Measurements from ENCODE around the gene ZBTB16.

The ZBTB16 gene

DNA sequence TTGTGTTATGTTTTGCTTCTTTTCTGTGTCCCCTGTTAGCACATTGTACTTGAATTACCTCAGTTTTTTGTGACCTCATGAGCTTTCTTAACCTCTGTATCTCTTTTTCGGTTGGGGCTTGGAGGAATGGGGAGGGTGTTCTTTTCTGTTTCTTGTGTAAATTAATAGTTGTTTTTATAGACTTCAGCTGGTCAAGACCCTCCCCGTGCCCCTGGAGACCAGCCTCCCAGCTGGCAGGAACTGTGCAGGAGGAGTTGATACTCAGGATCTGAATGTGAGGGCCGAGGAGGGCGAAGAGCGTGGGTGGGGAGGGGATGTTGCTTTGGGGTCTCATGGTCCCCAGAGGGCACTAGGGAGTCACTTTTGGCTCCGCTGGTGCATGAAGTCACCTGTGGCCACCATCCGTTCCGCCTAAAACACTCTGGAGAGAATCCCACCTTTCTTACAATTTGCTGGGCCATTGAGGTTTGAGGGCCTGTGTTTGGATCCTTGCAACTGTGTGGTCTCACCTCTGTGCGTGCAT is 192.4 kb downstream of the ZBTB16 start:
- no peak for DNase-seq

DNA sequence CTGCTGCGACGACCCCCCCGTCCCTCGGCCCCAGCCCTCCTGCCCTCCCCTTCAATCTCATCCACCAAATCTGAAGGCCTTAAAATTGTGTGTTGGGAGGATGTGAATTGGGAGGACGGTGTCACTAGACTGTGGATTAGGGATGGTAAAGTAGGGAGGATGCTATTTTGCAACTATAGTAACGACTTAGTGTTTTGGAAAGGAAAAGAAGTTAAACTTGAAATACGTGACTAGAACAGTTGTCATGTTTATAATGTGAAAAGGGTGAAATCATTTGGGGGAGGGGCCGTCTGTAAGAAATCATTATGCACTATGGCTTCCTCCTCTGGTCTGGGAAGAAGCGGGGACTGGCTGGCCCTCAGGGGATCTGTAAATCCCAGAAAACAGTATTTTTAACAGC is 193.3 kb downstream of the ZBTB16 start:
- no peak for DNase-seq

DNA sequence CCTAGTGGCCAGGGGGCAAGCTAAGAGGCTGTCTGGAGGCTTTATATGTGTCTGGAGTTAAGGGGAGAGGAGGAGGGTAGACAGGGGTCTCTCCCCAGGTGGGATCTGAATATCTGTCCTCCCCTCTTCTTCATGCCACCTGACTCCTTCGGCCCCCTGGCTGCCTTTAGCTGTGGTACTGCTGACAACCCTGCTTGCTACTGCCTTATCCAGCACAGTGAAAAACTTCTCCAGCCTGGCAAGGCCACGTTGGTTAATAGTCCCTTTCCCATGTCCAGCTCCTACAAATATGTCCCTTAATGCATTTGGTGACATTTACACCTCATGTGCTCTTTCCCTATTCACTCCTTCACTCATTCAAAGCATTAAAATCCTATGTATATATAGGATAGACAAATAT is 194.3 kb downstream of the ZBTB16 start:
- DNase-seq = no peak

DNA sequence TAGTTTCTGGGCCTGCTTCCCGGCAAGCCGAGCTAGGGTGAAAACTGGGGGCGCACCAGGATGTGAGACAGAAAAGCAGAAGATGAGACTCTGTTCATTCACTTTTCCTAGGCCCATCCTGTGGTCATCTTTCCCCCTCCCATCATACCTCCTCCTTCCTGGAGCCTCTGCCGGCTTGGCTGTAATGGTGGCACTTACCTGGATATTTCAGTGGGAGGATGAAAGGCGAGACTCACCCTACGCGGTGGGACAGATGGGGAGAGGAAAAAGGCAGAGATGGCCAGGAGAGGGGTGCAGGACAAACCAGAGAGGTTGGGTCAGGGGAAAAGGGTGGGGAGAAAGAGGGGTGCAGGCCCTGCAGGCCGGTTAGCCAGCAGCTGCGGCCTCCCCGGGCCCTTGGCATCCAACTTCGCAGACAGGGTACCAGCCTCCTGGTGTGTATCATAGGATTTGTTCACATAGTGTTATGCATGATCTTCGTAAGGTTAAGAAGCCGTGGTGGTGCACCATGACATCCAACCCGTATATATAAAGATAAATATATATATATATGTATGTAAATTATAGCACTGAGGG is 195.1 kb downstream of the ZBTB16 start:
- no peak for DNase-seq

DNA sequence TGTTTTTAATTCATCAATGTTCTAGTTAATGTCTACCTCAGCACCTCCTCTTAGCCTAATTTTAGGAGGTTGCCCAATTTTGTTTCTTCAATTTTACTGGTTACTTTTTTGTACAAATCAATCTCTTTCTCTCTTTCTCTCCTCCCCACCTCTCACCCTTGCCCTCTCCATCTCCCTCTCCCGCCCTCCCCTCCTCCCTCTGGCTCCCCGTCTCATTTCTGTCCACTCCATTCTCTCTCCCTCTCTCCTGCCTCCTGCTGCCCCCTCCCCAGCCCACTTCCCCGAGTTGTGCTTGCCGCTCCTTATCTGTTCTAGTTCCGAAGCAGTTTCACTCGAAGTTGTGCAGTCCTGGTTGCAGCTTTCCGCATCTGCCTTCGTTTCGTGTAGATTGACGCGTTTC is 195.8 kb downstream of the ZBTB16 start:
- DNase-seq = no peak

DNA sequence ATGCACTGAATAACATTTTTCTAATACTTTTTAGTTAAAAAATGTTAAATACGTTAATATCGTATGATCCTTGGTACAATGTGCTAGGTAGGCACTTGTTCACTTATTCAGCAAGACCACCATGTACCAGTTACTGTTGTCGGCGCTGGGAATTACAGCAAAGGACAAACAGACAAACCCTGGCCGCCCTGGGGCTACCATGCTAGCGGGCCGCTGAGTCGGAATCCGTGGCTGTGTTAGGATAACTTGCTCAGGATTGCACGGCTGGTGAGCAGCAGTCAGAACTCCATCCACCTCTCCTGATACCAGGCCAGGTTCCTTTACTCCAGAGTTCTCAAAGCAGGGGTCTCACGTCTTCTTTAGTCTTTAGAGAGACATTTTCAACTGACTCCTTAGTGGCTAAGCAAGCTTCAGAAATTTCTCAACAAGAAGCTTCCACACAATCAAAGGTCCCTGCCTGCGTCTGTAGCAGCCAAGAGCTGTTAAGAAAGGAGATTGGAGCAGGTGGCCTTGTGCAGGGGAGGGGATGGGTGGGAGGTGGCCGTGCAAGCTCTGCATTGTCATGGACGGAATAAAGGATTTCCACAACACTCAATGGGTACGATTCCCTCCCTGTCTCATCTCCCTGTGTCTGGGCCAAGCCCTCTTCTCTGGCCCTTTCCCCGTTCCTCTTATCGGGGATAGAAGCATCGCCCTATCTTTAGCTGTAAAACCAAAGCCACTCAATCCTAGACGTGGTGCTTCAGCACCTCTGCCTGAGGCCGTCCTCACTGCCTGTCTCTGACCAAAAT is 196.9 kb downstream of the ZBTB16 start:
- no peak for DNase-seq

DNA sequence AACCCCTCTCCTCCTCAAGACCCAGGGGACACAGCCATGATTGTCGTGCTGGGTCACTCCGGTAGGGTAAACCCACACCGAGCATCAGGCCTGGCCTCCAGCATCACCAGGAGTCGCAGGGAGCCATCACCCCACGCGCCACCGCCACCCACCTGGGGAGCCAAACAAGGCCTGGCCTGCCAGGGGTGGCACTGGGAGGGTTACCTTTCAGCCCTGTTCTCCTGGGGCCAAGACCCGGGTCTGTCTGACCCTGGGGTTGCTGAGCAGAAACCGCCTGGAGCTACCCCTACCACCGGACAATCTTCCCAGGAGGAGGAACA is 197.4 kb downstream of the ZBTB16 start:
- no peak for DNase-seq

DNA sequence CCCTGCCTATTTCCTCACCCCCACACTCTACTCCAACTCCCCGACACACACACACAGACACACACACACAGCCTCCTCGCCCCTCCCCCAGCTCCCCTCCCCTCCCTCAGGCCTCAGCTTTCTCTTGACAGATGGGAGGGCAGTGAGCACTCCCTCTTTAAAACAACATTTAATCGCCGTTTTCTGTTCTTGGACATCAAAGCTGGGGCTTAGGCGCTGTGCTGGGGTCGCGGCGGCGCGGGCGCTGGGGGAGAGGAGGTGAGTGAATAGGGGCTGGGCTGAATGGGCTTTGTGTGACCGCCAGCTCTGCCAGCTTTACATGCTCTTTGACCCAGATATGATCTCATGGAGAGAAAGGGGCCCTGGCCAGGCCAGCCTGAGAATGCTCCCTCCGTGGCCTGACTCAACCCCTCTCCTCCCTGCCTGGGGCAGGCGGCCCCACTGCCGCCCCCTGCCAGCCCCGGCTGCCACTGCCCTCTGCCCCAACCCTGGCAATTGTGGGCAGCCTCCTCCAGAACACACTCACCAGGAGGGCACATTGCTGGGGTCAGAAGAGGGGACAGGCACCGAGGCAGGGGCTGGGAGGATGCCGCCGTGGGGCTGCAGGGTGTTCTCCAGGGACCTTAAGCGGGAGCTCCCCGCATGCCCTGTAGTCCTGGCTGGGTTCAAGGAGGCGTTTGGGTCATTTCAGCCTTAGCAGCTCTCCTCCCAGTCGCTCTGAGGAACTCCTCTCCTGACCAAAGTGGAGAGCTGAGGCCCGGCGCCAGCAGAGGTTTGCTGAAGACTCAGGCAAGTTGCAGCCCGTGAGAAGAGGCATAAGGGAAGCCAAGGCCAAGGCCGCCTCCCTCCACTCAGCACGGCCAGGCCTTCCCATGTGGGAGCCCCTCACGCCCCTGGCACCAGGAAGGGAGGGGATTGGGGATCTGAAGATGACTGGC is 198.4 kb downstream of the ZBTB16 start:
- no peak for DNase-seq

DNA sequence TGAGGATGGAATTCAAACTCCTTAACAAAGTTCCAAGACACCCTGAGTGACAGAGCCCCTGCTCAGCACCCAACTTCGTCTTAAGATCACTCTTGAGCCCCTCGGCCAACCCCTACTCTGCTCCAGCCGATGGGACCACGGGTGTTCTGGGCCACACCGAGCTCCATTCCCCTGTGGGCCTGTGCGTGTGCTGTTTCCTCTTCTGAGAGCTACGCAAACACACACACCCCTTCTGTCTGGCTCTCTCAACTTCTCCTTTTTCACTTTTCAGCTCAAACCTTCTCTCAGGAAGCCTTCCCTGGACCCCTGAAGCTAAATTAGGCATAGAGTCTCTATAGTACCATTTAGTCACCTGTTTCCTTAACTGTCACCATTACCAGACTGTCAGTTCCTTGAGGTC is 199.2 kb downstream of the ZBTB16 start:
- DNase-seq = no peak

DNA sequence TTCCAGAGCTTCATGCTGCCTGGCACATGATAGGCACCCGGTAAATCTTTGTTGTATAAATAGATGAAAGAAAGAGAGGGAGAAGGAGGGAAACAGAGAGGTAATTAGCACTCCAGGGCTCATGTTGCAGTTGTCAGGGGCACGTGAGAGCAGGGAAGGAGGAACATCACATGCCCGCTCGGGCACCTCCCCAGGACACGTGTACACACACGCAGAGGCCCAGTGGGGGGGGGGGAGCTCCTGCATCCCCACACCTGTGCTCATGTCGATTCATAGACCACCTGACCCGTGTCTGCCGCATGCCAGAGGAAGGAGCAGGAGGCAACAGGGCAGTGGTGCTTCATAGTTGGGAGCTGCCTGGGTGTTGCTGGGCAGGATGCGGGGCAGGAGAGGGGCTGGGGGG is 199.6 kb downstream of the ZBTB16 start:
- no peak for DNase-seq

DNA sequence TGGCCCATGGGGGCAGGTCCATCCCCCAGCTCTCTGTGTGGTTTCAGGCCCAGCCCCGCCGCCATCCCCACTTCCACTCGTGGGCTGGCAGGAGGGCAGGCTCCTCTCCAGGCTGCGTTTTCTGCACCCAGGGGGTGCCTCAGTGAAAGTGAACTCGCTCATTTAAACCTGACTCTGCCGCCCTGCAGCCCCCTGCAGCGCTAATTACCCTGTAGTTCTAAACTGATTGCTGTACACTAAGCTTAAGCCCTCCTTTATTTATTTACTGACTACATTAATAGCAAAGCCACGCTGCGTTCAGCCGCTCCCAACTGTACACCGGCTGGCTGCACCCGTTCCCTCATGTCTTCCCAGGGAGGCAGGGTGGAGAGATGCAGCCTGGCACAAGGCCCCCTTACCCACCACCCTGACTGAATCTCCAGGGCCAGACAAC is 200.1 kb downstream of the ZBTB16 start:
- DNase-seq = no peak

DNA sequence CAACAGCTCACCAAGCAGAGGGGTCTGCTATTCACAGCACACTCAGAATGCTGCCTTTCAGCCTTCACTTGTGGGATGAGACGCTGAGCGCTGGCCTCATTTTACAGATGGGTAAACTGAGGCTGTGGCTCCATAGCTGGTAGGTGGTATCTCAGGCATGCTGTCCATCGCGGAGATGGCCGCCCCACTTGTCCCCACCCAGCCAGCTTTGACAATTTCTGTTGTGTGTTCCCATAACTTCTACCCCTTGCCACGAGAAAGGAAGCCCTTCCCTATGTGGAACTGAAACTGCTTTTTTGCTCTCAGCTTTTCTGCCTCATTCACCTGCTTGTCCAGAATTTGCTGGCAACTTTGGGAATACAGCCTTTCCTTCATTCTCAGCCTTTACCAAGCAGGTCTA is 200.6 kb downstream of the ZBTB16 start:
- DNase-seq = no peak

DNA sequence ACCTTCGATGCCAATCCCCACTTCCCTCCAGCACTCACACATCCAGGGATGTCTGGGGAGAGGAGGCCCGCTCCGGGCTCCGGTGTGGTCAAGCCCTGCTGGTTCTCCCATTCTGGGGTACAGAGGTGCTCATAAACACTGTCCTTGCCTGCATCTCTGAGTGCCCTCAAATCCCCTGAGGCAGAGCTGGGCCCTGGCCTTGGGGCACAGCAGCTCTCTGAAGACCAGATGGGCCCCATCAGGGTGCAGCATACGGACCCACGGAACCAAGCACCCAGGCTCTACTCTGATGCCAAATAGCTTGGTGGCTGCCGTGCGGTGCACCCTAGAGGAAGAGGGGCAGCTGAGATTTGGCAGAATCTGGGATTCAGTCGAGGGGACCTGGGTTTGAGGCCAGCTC is 201.0 kb downstream of the ZBTB16 start:
- DNase-seq = no peak

DNA sequence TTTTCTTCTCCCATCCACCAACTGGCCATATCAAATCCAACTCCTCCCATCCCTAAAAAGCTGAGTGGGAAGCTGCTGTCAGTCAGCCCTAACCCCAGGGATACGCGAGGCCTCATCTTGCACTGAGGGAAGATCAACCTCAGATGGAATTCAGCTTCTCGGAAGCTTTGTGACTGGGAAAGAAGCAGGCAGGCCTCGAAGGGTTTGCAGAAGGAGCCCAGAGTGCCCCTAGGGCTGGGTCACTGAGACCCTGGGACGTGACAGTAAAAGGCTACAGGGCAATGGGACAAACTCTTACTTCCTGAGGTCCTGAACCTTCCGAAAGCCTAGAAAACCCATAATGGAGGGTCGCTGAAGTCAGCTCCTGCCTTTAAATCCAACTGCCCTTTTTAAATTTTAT is 202.3 kb downstream of the ZBTB16 start:
- DNase-seq = no peak

DNA sequence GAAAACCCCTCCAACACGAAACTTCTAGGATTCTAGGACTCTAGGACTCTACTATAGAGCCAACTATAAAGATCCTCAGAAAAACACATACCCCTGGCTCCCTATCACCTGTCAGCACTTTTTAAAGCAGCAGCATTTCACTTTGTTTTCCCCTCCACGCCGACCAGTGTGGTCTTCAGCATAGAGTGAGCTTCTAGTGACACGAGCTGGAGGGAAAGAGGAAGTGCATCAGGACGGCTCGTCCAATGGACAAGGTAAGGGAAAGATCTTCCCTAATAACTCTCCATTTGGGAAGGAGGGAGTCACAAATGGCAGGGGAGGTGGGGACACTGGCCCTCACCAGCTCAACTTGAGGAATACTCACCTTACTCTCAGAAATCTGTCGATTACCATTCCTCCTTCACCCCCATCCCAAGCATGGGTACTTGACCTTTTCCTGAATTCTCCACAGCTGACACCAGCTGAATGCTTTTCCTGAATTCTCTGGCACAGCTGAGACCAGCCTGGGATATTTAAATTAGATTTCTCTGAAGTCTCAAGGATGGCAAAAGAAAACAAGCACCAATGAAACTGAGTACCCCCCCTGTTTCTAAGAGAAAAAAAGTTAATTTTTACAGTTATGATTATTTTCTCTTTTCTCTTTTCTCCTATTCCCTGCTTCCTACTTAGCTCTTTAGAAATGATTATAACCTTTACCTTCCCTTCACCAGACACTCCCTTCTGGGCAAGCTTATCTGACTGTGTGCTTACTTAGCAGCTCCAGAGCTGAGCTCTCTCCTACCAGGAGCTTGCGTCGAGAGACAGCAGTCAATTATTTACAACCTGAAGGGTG is 203.4 kb downstream of the ZBTB16 start:
- no peak for DNase-seq

DNA sequence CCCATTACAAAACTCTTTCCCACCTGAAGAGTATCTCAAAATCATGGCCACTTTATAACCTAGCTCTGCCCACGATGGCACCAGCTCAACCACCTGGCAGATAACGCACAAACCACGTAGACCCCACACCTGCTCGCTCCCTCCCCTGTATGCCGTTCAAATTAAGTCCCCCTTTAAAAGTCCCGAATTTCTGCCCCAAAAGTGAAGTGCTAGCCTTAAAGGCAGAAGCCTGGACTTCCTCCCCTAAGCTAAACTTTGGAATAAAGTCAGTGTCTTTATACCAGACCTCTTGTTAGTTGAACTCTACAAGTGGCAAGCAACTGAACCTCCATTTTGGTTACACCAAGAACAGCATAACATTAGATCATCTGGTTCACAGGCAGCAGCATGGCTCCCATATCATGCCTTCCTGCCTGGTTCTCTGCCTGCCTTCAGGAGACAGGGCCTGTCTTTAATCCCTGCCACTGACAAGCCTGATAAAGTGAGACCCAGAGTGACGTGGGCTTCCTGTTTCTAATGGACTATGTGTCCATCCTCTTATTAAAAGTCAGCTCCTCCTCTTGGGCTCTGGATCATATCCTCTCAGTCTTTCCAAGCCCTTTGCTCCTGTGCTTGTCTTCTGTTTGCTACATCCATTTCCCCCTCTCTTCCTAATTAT is 204.1 kb downstream of the ZBTB16 start:
- DNase-seq = no peak

DNA sequence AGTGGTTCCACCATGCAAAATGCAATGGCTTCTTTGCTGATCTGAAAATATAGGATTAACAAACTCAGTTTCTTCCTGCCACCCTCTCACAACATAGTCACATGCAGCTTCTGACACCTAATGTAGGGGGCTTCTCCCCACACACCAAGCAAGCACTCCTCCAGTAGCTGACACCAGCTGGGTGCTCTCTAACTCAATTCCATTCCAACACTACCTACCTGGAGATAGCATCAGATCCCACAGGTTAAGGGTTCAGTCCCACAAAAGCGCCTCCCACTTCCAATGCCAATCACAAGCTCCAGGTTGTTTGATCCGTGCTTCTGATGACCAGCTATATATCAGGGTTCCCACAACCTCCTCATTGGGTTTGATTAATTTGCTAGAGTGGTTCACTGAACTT is 204.9 kb downstream of the ZBTB16 start:
- DNase-seq = no peak

DNA sequence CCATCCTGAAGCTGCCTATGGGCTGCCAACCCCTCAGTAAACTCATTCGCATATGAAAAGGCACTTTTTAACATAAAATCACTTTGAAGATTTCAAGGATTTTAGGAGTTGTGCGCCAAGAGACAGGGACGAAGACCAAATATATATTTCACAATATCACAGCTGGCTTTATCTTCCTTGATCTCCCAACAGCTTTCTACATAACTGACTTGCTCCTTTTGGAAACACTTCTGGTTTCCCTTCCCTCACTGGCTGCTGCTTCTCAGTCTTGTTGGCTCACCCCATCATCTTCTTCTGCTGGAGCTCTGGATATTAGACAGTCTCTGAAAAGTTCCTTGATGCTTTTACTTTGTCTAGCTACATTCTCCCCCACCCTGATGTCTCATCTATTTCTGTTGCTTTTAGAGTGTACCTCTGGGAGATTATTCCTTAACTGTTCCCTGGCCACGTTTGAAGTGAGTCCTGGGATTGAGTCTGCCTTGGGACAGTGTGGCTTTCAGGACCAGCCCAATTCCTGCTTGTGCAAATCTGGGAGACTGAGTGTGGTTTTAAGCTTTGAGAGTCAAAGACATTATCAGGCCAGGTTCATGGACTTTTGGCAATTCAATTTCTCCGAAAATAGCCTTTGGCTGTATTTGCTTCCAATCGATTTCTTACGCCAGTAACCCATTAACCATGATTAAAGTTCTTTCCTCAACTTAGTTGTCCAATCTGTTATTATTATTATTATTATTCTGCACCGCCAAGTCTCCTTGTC is 205.8 kb downstream of the ZBTB16 start:
- no peak for DNase-seq

DNA sequence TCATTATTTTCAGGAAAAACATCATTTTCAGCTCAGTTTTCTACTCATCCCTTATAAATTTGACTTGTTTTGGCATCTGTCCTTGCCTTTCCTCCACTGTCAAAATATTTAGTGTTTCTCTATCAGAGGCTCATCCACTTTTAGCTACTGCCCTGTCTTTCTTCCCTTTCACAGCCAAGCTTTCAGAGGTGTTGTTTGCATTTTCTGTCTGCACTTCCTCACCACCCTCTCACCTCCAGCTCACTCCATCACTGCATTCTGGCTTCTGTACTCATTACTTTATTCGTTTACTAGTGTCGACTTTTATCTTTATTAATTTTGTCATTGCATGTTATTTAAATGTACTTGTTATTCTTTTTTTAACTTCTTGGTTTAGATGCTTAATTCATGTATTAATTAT is 210.0 kb downstream of the ZBTB16 start:
- DNase-seq = no peak

DNA sequence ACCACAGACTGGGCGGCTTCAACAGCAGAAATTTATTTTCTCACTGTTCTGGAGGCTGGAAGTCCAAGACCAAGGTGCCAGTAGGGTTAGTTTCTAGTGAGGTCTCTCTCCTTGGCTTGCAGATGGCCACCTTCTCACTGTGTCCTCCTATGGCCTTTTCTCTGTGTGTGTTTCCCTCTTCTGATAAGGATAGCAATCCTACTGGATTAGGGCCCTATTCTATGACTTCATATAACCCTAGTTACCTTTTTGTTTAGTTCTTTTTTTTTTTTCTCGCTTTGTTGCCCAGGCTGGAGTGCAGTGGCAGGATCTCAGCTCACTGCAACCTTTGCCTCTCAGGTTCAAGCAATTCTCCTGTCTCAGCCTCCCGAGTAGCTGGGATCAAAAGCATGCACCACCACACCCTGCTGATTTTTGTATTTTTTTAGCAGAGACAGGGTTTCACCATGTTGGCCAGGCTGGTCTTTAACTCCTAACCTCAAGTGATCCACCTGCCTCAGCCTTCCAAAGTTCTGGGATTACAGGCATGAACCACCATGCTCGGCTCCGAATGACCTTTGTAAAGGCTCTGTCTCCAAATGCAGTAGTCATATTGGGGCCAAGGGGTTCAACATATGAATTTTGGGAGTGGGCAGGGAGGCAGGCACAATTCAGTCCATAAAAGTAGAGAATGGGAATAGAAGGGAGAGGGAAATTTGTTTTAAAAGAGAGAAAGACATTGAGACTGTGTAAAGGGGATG is 211.2 kb downstream of the ZBTB16 start:
- DNase-seq = no peak

DNA sequence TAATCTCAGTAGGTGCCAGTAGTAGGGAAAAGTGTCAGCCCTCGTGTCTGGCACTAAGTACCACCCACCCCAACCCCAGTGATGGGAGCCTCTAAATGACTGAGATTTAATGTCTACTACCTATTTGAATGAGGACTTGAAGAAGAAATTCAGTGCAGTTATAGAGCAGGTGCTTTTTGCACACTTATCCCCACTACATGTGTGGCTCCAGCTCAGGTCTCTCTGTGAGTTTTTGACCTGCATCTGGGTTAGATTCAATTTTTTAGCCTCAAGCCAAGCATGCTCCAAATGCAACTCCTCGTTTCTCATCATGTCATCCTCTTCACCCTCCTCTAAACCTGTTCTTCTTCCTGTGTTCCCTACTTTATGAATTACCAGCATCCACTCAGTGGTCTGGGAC is 211.8 kb downstream of the ZBTB16 start:
- DNase-seq = no peak

All from stimulated activated CD8-positive, alpha-beta memory T cell treated with anti-CD3 and anti-CD28 coated beads, Interleukin-4, amount 100 ng/mL, for 48 hours (primary cell).